Measurements from ENCODE around the gene ZNF366. TPM values are rescaled to one million over a fixed set of nuclear protein-coding genes. Genes with fewer than 3 reads are reported as not detected.

Gene ZNF366
- total RNA-seq, 6 experiments from 2014 or later, result 0.77 to 2.3 (median 1.2) TPM

GRCh38 chr5:72501488-72501887 lies 5.7 kb downstream of the ZNF366 start:
- Histone ChIP-seq H3K27me3 (no peaks in the 10 kb centered on the region), H3K27ac (no peak overlapping the region), H3K36me3 (no peaks in the 10 kb centered on the region), H3K4me1 (no peaks in the 10 kb centered on the region), H3K9me3 (no peaks in the 10 kb centered on the region), H3K4me3 (no peak overlapping the region)
- TF ChIP-seq CTCF (IDR thresholded peaks at IDR 0.05), result no peak
- TF ChIP-seq POLR2A (IDR thresholded peaks at IDR 0.05), result no peak
- DNase-seq (no peak), ATAC-seq (no peak)
- intact Hi-C loops (cut with DNase I), result no loop called here
- 89% methylated on average over 3 of the region's 3 CpGs for WGBS (ENCODE audit: insufficient coverage, low coverage, low lambda C conversion rate, missing lambda C conversion rate)

- DNase-seq, result no peak
- Histone ChIP-seq H3K9me3 (no peaks in the 10 kb centered on the region), H3K36me3 (no peaks in the 10 kb centered on the region), H3K4me1 (no peaks in the 10 kb centered on the region), H3K4me3 (no peak overlapping the region), H3K27ac (no peak overlapping the region), H3K27me3 (no peaks in the 10 kb centered on the region)
- intact Hi-C loops (cut with DNase I), result no loop called here
- TF ChIP-seq POLR2A (IDR thresholded peaks at IDR 0.05) (no peak), CTCF (IDR thresholded peaks at IDR 0.05) (no peak)
- ATAC-seq, result peak in 3 of 4 donors; percentile 41 to 64 (median 46)
- 68% methylated on average over 9 of the region's 12 CpGs for WGBS (ENCODE audit: insufficient coverage, low coverage, low lambda C conversion rate, missing lambda C conversion rate)
These were observed 7.5 kb downstream of the ZNF366 start for GRCh38 chr5:72499730-72500129.

- intact Hi-C loops (cut with DNase I), result no loop called here
- no peaks in the 10 kb centered on the region for H3K36me3 ChIP-seq
- H3K27me3 ChIP-seq, result no peaks in the 10 kb centered on the region
- H3K27ac ChIP-seq, result no peak overlapping the region
- TF ChIP-seq POLR2A (IDR thresholded peaks at IDR 0.05), result no peak
- TF ChIP-seq CTCF (IDR thresholded peaks at IDR 0.05), result no peak
- no peak for DNase-seq
- no peak for ATAC-seq
- 69% methylated on average over 2 of the region's 2 CpGs for WGBS (ENCODE audit: insufficient coverage, low coverage, low lambda C conversion rate, missing lambda C conversion rate)
- no peak overlapping the region for H3K4me3 ChIP-seq
- no peaks in the 10 kb centered on the region for H3K4me1 ChIP-seq
- no peaks in the 10 kb centered on the region for H3K9me3 ChIP-seq
These were observed 8.1 kb downstream of the ZNF366 start for GRCh38 chr5:72499090-72499489.

DNA sequence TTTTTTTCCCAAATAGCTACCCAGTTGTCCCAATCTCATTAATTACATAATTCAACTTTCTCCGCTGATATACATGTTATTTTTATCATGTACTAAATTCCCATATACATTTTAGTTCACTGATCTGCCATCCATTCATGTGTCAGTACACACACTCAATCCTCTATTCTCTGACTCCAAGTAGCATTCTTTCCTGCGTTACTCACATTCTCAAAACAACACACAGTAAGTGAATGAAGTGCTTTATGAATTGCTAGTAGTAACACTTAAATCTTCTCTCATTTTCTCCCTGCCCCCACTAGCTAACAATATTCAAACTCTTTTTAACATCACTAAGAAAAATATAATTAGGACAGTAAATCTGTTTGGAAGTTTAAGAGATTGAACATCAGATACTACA lies 8.9 kb downstream of the ZNF366 start:
- no peaks in the 10 kb centered on the region for H3K4me1 ChIP-seq
- ATAC-seq, result no peak
- intact Hi-C loops (cut with DNase I), result no loop called here
- no peak overlapping the region for H3K27ac ChIP-seq
- TF ChIP-seq CTCF (IDR thresholded peaks at IDR 0.05) (no peak), POLR2A (IDR thresholded peaks at IDR 0.05) (no peak)
- DNase-seq, result no peak
- no peaks in the 10 kb centered on the region for H3K27me3 ChIP-seq
- H3K36me3 ChIP-seq, result no peaks in the 10 kb centered on the region
- WGBS (ENCODE audit: insufficient coverage, low coverage, low lambda C conversion rate, missing lambda C conversion rate), result 88% methylated on average over 2 of the region's 2 CpGs
- no peaks in the 10 kb centered on the region for H3K9me3 ChIP-seq
- no peak overlapping the region for H3K4me3 ChIP-seq

GRCh38 chr5:72497823-72498222 lies 9.4 kb downstream of the ZNF366 start:
- no peaks in the 10 kb centered on the region for H3K27me3 ChIP-seq
- TF ChIP-seq POLR2A (IDR thresholded peaks at IDR 0.05) (no peak), CTCF (IDR thresholded peaks at IDR 0.05) (no peak)
- 84% methylated on average over 3 of the region's 3 CpGs for WGBS (ENCODE audit: insufficient coverage, low coverage, low lambda C conversion rate, missing lambda C conversion rate)
- ATAC-seq (no peak), DNase-seq (no peak)
- no peak overlapping the region for H3K4me3 ChIP-seq
- intact Hi-C loops (cut with DNase I), result no loop called here
- H3K9me3 ChIP-seq, result no peaks in the 10 kb centered on the region
- H3K4me1 ChIP-seq, result no peaks in the 10 kb centered on the region
- H3K27ac ChIP-seq, result no peak overlapping the region
- H3K36me3 ChIP-seq, result no peaks in the 10 kb centered on the region

Measured in right lobe of liver (tissue), 6 donors.